ENCODE data around the gene CEP112.

The CEP112 gene

GRCh38 chr17:66143657-66144282, 48.2 kb downstream of the CEP112 start:
- in situ Hi-C loops (cut with HindIII; ENCODE audit: low sequenced_read_pairs): no loop called here
- DNase-seq (ENCODE audit: low read depth, low spot score): no peak

DNA sequence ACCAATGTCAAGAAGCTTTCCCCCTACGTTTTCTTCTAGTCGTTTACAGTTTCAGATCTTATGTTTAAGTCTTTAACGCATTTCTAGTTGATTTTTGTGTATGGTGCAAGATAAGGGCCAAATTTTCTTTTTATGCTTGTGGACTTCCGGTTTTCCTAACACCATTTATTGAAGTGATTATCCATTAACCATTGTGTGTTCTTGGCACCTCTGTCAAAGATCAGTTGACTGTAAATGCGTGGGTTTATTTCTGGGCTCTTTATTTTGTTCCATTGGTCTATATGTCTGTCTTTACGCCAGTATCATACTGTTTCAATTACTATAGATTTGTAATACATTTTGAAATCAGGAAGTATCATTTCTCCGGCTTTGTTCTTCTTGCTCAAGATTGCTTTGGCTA, 49.5 kb downstream of the CEP112 start:
- no peak for DNase-seq (ENCODE audit: low read depth, low spot score)
- no peak for TF ChIP-seq CTCF (IDR thresholded peaks at IDR 0.05; ENCODE audit: low read depth, low read length)
- in situ Hi-C loops (cut with HindIII; ENCODE audit: low sequenced_read_pairs): no loop called here
- no peak overlapping the region for H3K4me3 ChIP-seq (ENCODE audit: low read depth, low read length)

More at GRCh38 chr17:66143657-66144282, 48.2 kb downstream of the CEP112 start:
- H3K4me3 ChIP-seq (ENCODE audit: low read depth, low read length): no peak overlapping the region
- no peak for TF ChIP-seq CTCF (IDR thresholded peaks at IDR 0.05; ENCODE audit: low read depth, low read length)

GRCh38 chr17:66138120-66138519, 53.8 kb downstream of the CEP112 start:
- no peak for TF ChIP-seq CTCF (IDR thresholded peaks at IDR 0.05; ENCODE audit: low read depth, low read length)
- no peak for DNase-seq (ENCODE audit: low read depth, low spot score)
- in situ Hi-C loops (cut with HindIII; ENCODE audit: low sequenced_read_pairs): no loop called here
- no peak overlapping the region for H3K4me3 ChIP-seq (ENCODE audit: low read depth, low read length)

GRCh38 chr17:66135896-66136295, 56.0 kb downstream of the CEP112 start:
- in situ Hi-C loops (cut with HindIII; ENCODE audit: low sequenced_read_pairs): no loop called here
- no peak for TF ChIP-seq CTCF (IDR thresholded peaks at IDR 0.05; ENCODE audit: low read depth, low read length)
- no peak overlapping the region for H3K4me3 ChIP-seq (ENCODE audit: low read depth, low read length)
- no peak for DNase-seq (ENCODE audit: low read depth, low spot score)

DNA sequence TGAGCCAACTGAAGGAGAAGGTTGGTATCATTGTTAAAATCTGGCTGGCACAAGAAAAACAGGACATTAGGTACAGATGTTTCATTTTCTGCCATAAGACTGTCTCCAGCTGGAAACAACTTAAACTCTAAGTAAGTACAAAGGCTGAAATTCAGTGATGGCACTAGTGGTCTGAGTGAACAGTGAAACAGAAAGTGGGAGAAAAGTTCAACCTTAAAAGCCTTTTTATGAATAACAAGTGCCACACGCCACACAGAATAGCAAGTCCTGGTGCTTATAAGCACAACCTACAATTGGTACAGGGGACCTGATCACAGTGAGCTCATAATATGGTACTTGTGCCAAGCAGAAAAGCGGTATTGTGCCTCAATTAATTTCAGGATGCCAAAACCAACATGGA, 56.7 kb downstream of the CEP112 start:
- no peak overlapping the region for H3K4me3 ChIP-seq (ENCODE audit: low read depth, low read length)
- DNase-seq (ENCODE audit: low read depth, low spot score): no peak
- in situ Hi-C loops (cut with HindIII; ENCODE audit: low sequenced_read_pairs): no loop called here
- no peak for TF ChIP-seq CTCF (IDR thresholded peaks at IDR 0.05; ENCODE audit: low read depth, low read length)

- in situ Hi-C loops (cut with HindIII; ENCODE audit: low sequenced_read_pairs): no loop called here
- DNase-seq (ENCODE audit: low read depth, low spot score): no peak
- TF ChIP-seq CTCF (IDR thresholded peaks at IDR 0.05; ENCODE audit: low read depth, low read length): no peak
- no peak overlapping the region for H3K4me3 ChIP-seq (ENCODE audit: low read depth, low read length)
Observed at GRCh38 chr17:66129759-66130158, 62.2 kb downstream of the CEP112 start.
